ENCODE measurements around the gene PRKAG2.

The PRKAG2 gene

GRCh38 chr7:151889406-151890354, 12.8 kb upstream of the PRKAG2 start:
- no peaks in the 10 kb centered on the region for H3K9me3 ChIP-seq (ENCODE audit: control insufficient read depth, low read length)
- no peak overlapping the region for H3K4me3 ChIP-seq (ENCODE audit: low read length)
- peaks cover 16% of the 10 kb centered on the region for H3K27me3 ChIP-seq (ENCODE audit: control insufficient read depth, insufficient read depth, low read length)
- peaks cover 15% of the 10 kb centered on the region for H3K4me1 ChIP-seq (ENCODE audit: control insufficient read depth, insufficient read depth, low read length)
- no peak overlapping the region for H3K9ac ChIP-seq (ENCODE audit: low read length)
- H3K36me3 ChIP-seq (ENCODE audit: control insufficient read depth, insufficient read depth, low read length), result no peaks in the 10 kb centered on the region

- Histone ChIP-seq H3K9me3 (ENCODE audit: control insufficient read depth, low read length) (no peaks in the 10 kb centered on the region), H3K4me1 (ENCODE audit: control insufficient read depth, insufficient read depth, low read length) (peaks cover 15% of the 10 kb centered on the region), H3K27me3 (ENCODE audit: control insufficient read depth, insufficient read depth, low read length) (peaks cover 10% of the 10 kb centered on the region), H3K4me3 (ENCODE audit: low read length) (no peak overlapping the region), H3K9ac (ENCODE audit: low read length) (no peak overlapping the region), H3K36me3 (ENCODE audit: control insufficient read depth, insufficient read depth, low read length) (no peaks in the 10 kb centered on the region)
These were observed 11.5 kb upstream of the PRKAG2 start for GRCh38 chr7:151888079-151889067.

GRCh38 chr7:151886783-151887182, 9.9 kb upstream of the PRKAG2 start:
- Histone ChIP-seq H3K9me3 (ENCODE audit: control insufficient read depth, low read length) (no peaks in the 10 kb centered on the region), H3K9ac (ENCODE audit: low read length) (no peak overlapping the region), H3K4me1 (ENCODE audit: control insufficient read depth, insufficient read depth, low read length) (peaks cover 14% of the 10 kb centered on the region), H3K36me3 (ENCODE audit: control insufficient read depth, insufficient read depth, low read length) (no peaks in the 10 kb centered on the region), H3K27me3 (ENCODE audit: control insufficient read depth, insufficient read depth, low read length) (peaks cover 10% of the 10 kb centered on the region), H3K4me3 (ENCODE audit: low read length) (no peak overlapping the region)

- Histone ChIP-seq H3K4me1 (ENCODE audit: control insufficient read depth, insufficient read depth, low read length) (no peaks in the 10 kb centered on the region), H3K9ac (ENCODE audit: low read length) (no peak overlapping the region), H3K4me3 (ENCODE audit: low read length) (no peak overlapping the region), H3K9me3 (ENCODE audit: control insufficient read depth, low read length) (no peaks in the 10 kb centered on the region), H3K27me3 (ENCODE audit: control insufficient read depth, insufficient read depth, low read length) (no peaks in the 10 kb centered on the region), H3K36me3 (ENCODE audit: control insufficient read depth, insufficient read depth, low read length) (no peaks in the 10 kb centered on the region)
These were observed 8.3 kb upstream of the PRKAG2 start for GRCh38 chr7:151885202-151885580.

GRCh38 chr7:151884312-151885201, 7.6 kb upstream of the PRKAG2 start:
- Histone ChIP-seq H3K36me3 (ENCODE audit: control insufficient read depth, insufficient read depth, low read length) (no peaks in the 10 kb centered on the region), H3K9me3 (ENCODE audit: control insufficient read depth, low read length) (no peaks in the 10 kb centered on the region), H3K4me1 (ENCODE audit: control insufficient read depth, insufficient read depth, low read length) (no peaks in the 10 kb centered on the region), H3K9ac (ENCODE audit: low read length) (no peak overlapping the region), H3K27me3 (ENCODE audit: control insufficient read depth, insufficient read depth, low read length) (no peaks in the 10 kb centered on the region), H3K4me3 (ENCODE audit: low read length) (no peak overlapping the region)

GRCh38 chr7:151883857-151884256, 6.9 kb upstream of the PRKAG2 start:
- H3K36me3 ChIP-seq (ENCODE audit: control insufficient read depth, insufficient read depth, low read length), result no peaks in the 10 kb centered on the region
- no peaks in the 10 kb centered on the region for H3K9me3 ChIP-seq (ENCODE audit: control insufficient read depth, low read length)
- no peak overlapping the region for H3K9ac ChIP-seq (ENCODE audit: low read length)
- H3K27me3 ChIP-seq (ENCODE audit: control insufficient read depth, insufficient read depth, low read length), result no peaks in the 10 kb centered on the region
- no peak overlapping the region for H3K4me3 ChIP-seq (ENCODE audit: low read length)
- no peaks in the 10 kb centered on the region for H3K4me1 ChIP-seq (ENCODE audit: control insufficient read depth, insufficient read depth, low read length)

GRCh38 chr7:151882734-151883133, 5.8 kb upstream of the PRKAG2 start:
- H3K9ac ChIP-seq (ENCODE audit: low read length), result no peak overlapping the region
- no peaks in the 10 kb centered on the region for H3K27me3 ChIP-seq (ENCODE audit: control insufficient read depth, insufficient read depth, low read length)
- H3K4me1 ChIP-seq (ENCODE audit: control insufficient read depth, insufficient read depth, low read length), result peaks cover 6% of the 10 kb centered on the region
- no peaks in the 10 kb centered on the region for H3K36me3 ChIP-seq (ENCODE audit: control insufficient read depth, insufficient read depth, low read length)
- no peak overlapping the region for H3K4me3 ChIP-seq (ENCODE audit: low read length)
- H3K9me3 ChIP-seq (ENCODE audit: control insufficient read depth, low read length), result no peaks in the 10 kb centered on the region

- H3K4me3 ChIP-seq (ENCODE audit: low read length), result no peak overlapping the region
- H3K9ac ChIP-seq (ENCODE audit: low read length), result no peak overlapping the region
- H3K4me1 ChIP-seq (ENCODE audit: control insufficient read depth, insufficient read depth, low read length), result peaks cover 7% of the 10 kb centered on the region
- H3K36me3 ChIP-seq (ENCODE audit: control insufficient read depth, insufficient read depth, low read length), result no peaks in the 10 kb centered on the region
- no peaks in the 10 kb centered on the region for H3K27me3 ChIP-seq (ENCODE audit: control insufficient read depth, insufficient read depth, low read length)
- H3K9me3 ChIP-seq (ENCODE audit: control insufficient read depth, low read length), result no peaks in the 10 kb centered on the region
These were observed 3.8 kb upstream of the PRKAG2 start for GRCh38 chr7:151880688-151881087.

GRCh38 chr7:151877911-151878835, 1.3 kb upstream of the PRKAG2 start:
- no peaks in the 10 kb centered on the region for H3K36me3 ChIP-seq (ENCODE audit: control insufficient read depth, insufficient read depth, low read length)
- H3K4me3 ChIP-seq (ENCODE audit: low read length), result peak overlapping the region; percentile 25
- peaks cover 22% of the 10 kb centered on the region for H3K4me1 ChIP-seq (ENCODE audit: control insufficient read depth, insufficient read depth, low read length)
- no peaks in the 10 kb centered on the region for H3K27me3 ChIP-seq (ENCODE audit: control insufficient read depth, insufficient read depth, low read length)
- no peak overlapping the region for H3K9ac ChIP-seq (ENCODE audit: low read length)
- H3K9me3 ChIP-seq (ENCODE audit: control insufficient read depth, low read length), result no peaks in the 10 kb centered on the region

- Histone ChIP-seq H3K4me1 (ENCODE audit: control insufficient read depth, insufficient read depth, low read length) (peaks cover 22% of the 10 kb centered on the region), H3K9me3 (ENCODE audit: control insufficient read depth, low read length) (no peaks in the 10 kb centered on the region), H3K4me3 (ENCODE audit: low read length) (peak overlapping the region; percentile 75), H3K36me3 (ENCODE audit: control insufficient read depth, insufficient read depth, low read length) (no peaks in the 10 kb centered on the region), H3K9ac (ENCODE audit: low read length) (peak overlapping the region; percentile 81), H3K27me3 (ENCODE audit: control insufficient read depth, insufficient read depth, low read length) (no peaks in the 10 kb centered on the region)
These were observed 695 bp downstream of the PRKAG2 start for GRCh38 chr7:151875942-151876898.

Measured in mucosa of stomach (tissue), 1 donor.